Measurements from ENCODE around the gene TIAM2. TPM values are rescaled to one million over a fixed set of nuclear protein-coding genes. Genes with fewer than 3 reads are reported as not detected.

TIAM2 gene
- total RNA-seq, 4 donors from 2014 or later: 4.2 to 12.7 (median 7.5) TPM

- H3K27ac ChIP-seq: no peak overlapping the region
These were observed 8.3 kb upstream of the TIAM2 start for GRCh38 chr6:154986787-154987235.

GRCh38 chr6:154989448-154989847, 5.7 kb upstream of the TIAM2 start:
- intact Hi-C loops (cut with DNase I; ENCODE audit: low total_unique reads): no loop called here
- no peaks in the 10 kb centered on the region for H3K27me3 ChIP-seq

More at GRCh38 chr6:154986787-154987235, 8.3 kb upstream of the TIAM2 start:
- Histone ChIP-seq H3K4me1 (peaks cover 0 to 10% (median 4%) of the 10 kb centered on the region in 4 donors), H3K27me3 (no peaks in the 10 kb centered on the region), H3K4me3 (no peak overlapping the region), H3K9me3 (no peaks in the 10 kb centered on the region), H3K36me3 (no peaks in the 10 kb centered on the region)
- WGBS, 2 donors (ENCODE audit: low coverage in 1 of 2): 13 to 49% methylated on average over 3 to 4 of the region's 4 CpGs
- in situ Hi-C loops (cut with MboI; ENCODE audit: low pct_ligation_motif_present in 1 of 4, low pct_unique_long_range_greater_than_20kb in 1 of 4, low sequenced_read_pairs in 3 of 4) (no loop called here), intact Hi-C loops (cut with DNase I; ENCODE audit: low total_unique reads) (no loop called here)
- no peak for DNase-seq
- TF ChIP-seq, protein P1, sequence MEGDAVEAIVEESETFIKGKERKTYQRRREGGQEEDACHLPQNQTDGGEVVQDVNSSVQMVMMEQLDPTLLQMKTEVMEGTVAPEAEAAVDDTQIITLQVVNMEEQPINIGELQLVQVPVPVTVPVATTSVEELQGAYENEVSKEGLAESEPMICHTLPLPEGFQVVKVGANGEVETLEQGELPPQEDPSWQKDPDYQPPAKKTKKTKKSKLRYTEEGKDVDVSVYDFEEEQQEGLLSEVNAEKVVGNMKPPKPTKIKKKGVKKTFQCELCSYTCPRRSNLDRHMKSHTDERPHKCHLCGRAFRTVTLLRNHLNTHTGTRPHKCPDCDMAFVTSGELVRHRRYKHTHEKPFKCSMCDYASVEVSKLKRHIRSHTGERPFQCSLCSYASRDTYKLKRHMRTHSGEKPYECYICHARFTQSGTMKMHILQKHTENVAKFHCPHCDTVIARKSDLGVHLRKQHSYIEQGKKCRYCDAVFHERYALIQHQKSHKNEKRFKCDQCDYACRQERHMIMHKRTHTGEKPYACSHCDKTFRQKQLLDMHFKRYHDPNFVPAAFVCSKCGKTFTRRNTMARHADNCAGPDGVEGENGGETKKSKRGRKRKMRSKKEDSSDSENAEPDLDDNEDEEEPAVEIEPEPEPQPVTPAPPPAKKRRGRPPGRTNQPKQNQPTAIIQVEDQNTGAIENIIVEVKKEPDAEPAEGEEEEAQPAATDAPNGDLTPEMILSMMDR (IDR thresholded peaks at IDR 0.05): no peak
- no peak for TF ChIP-seq POLR2AphosphoS5 (IDR thresholded peaks at IDR 0.05)
- no peak for TF ChIP-seq POLR2A (IDR thresholded peaks at IDR 0.05)
- TF ChIP-seq EP300 (IDR thresholded peaks at IDR 0.05; ENCODE audit: low read depth): no peak

GRCh38 chr6:154991207-154991606, 3.9 kb upstream of the TIAM2 start:
- Histone ChIP-seq H3K36me3 (no peaks in the 10 kb centered on the region), H3K27ac (no peak overlapping the region), H3K4me1 (peaks cover 0 to 18% (median 12%) of the 10 kb centered on the region in 4 donors), H3K27me3 (peaks cover 16% of the 10 kb centered on the region), H3K9me3 (no peaks in the 10 kb centered on the region), H3K4me3 (no peak overlapping the region)
- TF ChIP-seq POLR2AphosphoS5 (IDR thresholded peaks at IDR 0.05) (no peak), EP300 (IDR thresholded peaks at IDR 0.05; ENCODE audit: low read depth) (no peak)
- TF ChIP-seq, protein P1 (IDR thresholded peaks at IDR 0.05): no peak
- no peak for DNase-seq
- in situ Hi-C loops (cut with MboI; ENCODE audit: low pct_ligation_motif_present in 1 of 4, low pct_unique_long_range_greater_than_20kb in 1 of 4, low sequenced_read_pairs in 3 of 4): no loop called here
- intact Hi-C loops (cut with DNase I; ENCODE audit: low total_unique reads): no loop called here
- WGBS, 2 donors (ENCODE audit: low coverage in 1 of 2): 60 to 69% methylated on average over 2 to 4 of the region's 4 CpGs

More at GRCh38 chr6:154989448-154989847, 5.7 kb upstream of the TIAM2 start:
- Histone ChIP-seq H3K4me3 (no peak overlapping the region), H3K9me3 (no peaks in the 10 kb centered on the region), H3K36me3 (no peaks in the 10 kb centered on the region), H3K4me1 (peaks cover 0 to 10% (median 4%) of the 10 kb centered on the region in 4 donors), H3K27ac (no peak overlapping the region)
- DNase-seq: no peak
- in situ Hi-C loops (cut with MboI; ENCODE audit: low pct_ligation_motif_present in 1 of 4, low pct_unique_long_range_greater_than_20kb in 1 of 4, low sequenced_read_pairs in 3 of 4): no loop called here
- WGBS, 2 donors (ENCODE audit: low coverage in 1 of 2): 75 to 92% methylated on average over 2 to 7 of the region's 7 CpGs
- TF ChIP-seq POLR2AphosphoS5 (IDR thresholded peaks at IDR 0.05) (no peak), EP300 (IDR thresholded peaks at IDR 0.05; ENCODE audit: low read depth) (no peak), POLR2A (IDR thresholded peaks at IDR 0.05) (no peak)
- TF ChIP-seq, protein P1 (IDR thresholded peaks at IDR 0.05): no peak

- Histone ChIP-seq H3K4me3 (no peak overlapping the region), H3K36me3 (no peaks in the 10 kb centered on the region), H3K27ac (no peak overlapping the region), H3K27me3 (peaks cover 25% of the 10 kb centered on the region), H3K4me1 (peaks cover 0 to 12% (median 9%) of the 10 kb centered on the region in 4 donors), H3K9me3 (no peaks in the 10 kb centered on the region)
- intact Hi-C loops (cut with DNase I; ENCODE audit: low total_unique reads) (no loop called here), in situ Hi-C loops (cut with MboI; ENCODE audit: low pct_ligation_motif_present in 1 of 4, low pct_unique_long_range_greater_than_20kb in 1 of 4, low sequenced_read_pairs in 3 of 4) (no loop called here)
- WGBS, 2 donors (ENCODE audit: low coverage in 1 of 2): 42 to 64% methylated on average over 2 to 6 of the region's 6 CpGs
- TF ChIP-seq, protein P1 (IDR thresholded peaks at IDR 0.05): no peak
- no peak for TF ChIP-seq EP300 (IDR thresholded peaks at IDR 0.05; ENCODE audit: low read depth)
- TF ChIP-seq POLR2AphosphoS5 (IDR thresholded peaks at IDR 0.05): no peak
- TF ChIP-seq POLR2A (IDR thresholded peaks at IDR 0.05): no peak
- DNase-seq: no peak
These were observed 2.1 kb upstream of the TIAM2 start for GRCh38 chr6:154993026-154993425.

Measured in transverse colon (tissue), 4 donors.